ENCODE results near the gene EFCAB11.

EFCAB11 gene, protein sequence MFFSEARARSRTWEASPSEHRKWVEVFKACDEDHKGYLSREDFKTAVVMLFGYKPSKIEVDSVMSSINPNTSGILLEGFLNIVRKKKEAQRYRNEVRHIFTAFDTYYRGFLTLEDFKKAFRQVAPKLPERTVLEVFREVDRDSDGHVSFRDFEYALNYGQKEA

DNA sequence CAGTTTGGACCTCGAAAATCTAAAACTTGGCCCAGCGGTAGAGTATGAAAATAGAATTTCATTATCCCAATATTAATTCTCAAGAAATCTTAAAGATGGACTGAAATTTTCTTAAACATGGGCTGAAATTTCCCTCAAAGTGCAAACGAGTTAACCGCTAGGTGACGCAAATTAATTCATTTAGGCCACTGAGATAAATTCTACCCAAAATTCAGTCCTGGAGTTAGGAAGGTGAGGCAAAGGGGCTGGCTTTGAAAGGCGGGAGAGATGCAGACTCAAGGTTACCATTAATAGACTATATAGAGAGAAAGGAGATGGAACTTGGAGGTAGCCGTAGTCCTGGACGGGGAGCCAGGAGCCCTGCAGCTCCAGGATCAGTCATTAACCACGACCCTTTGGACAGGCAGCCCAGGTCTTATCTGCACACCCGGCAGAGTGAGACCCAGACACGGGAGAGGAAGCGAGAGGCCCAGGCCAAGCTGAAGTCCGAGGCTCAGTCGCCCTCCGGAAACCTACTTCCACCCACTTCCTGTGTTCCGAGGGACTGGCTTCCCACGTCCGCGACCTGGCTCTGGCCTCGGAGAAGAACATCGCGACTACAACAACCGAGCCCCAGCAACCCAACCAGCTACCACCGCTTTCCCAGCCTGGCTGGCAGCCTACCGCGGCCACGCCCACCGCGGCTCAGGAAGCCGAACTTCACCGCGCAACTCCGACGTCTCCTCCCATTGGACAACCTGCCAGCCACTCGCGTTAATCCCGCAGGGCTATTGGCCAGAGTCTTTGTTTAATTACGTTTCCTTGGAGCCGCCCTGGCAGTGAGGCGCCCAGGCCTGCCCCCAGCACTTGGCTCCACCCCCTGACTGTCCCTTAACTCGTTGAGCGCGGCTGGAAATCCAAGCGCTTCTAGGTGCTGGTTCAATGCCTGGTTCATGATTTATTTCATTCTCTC lies at the start of gene EFCAB11:
EFCAB11 (minus strand) TSS at position 661 of the 952 bp plus-strand sequence; CDS start at position 591, 70 bp downstream.
- DNase-seq, result peak; percentile 100

DNA sequence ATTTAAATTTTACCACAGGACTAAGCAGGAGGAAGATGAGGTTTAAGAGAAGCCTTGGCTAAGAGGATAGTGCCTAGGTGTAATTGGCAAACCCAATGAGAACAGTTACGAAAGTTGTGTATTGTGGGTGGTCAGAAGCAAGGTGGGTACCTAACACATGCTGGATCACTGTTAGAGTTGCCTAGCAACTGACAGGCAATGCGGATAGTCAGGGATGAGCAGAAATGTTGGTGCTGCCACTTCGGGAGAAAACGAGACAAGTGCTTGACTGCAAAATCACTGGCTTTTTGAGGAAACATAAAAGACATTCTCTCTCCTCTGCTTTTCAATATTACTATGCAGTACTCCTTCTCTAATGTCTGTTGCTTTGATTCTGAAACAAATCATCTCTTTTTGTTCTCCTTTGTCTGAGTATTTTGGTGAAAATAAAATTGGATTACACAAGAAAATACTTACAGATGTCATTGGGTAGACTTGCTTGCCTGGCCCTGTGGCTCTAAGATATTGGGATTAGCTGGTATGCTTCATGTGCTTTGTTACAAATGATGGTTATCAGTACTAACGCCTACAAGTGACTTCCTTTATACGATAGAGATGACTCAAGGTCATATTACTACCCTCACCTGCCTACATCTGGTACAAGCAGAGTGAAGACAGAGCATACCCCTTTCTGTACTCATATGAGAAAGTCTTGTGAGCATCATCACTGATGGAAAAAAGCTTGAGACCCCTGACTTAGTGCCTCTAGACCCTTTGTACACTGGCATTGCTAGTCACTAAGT lies 49.2 kb upstream of the EFCAB11 start:
- DNase-seq, result peak; percentile 11

DNA sequence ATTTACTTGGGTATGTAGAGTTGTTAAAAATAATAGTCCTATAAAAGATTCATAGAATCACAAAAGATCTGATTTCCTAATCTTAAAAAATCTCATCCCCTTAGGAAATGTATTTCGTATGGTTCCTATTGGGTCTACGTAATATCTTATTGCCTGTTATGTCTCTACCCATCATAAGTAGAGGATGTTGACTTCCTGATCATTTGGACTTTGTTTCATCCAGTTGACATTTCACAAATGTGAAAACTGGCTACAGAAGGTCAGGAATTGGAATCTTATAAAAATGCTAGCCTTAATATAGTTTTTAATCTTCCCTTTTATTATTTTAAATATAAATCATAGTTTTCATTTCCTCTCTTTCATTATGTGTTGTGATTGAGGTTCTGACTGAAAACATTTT lies 46.4 kb upstream of the EFCAB11 start:
- no peak for DNase-seq

DNA sequence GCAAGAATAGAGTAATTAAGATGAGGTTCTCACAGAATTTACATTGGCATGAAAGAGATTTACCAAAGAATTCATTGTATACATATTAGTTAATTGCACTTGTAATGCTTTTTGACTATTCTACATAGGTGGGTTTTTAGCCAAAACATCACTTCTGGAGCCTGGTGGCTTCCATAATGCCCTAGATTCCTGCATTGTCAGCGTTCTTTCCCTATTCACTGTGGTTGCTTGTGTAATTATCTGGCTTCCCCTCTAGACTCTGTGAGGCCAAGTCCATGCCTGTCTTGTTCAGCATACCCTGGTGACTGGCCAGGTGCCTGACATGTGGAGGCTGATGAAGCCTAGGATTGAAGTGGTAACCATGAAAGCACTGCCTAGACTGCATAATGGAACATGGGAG lies 42.4 kb upstream of the EFCAB11 start:
- no peak for DNase-seq

DNA sequence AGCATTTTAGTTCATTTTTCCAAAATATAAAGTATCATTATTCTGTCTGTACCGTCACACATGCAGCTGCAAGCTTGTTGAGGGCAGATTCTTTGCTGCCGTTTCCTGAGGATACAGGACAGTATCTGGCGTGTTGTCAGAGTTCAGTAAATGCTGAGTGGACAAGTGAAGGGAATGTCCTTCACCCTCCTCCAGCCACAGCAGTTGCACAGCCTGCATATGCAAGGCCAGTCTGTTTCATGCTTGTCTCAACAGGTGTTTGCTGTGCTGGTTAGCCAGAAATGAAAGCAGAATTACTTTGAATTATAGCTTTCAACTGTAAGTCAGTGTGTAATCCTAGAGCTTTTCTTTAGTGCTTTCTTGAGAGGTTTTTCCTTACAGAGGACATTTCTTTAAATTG lies 37.7 kb upstream of the EFCAB11 start:
- DNase-seq, result no peak

DNA sequence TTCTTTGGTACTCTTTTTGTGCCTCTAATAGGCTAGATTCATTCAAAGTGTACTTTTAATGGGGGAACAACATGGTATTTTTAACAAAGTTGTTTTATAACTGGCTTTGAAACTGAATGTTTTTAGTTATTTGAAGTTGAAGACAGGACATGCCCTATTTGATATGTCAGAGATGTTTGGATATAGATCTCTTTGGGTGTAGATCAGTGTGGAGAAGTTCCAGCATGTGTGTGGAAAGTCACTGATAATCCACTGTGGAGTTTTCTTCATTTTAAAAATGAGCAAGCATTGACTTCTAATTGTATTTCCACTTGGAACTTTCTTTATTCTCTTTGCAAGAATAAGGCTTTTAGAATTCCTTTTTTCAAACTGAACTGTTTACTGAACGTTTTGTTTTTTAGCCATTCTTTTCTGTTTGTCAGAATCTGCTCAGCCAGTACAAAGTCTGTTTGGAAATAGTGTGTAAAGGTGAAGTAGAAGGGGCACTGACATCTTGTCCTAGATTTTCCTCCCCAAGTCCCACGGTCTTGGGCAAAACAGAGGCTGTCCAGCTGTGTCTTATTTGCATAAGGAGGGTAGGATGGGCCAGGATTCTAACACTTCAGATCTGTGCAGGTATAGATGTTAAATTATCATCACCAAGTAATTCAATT lies 36.2 kb upstream of the EFCAB11 start:
- DNase-seq, result no peak

DNA sequence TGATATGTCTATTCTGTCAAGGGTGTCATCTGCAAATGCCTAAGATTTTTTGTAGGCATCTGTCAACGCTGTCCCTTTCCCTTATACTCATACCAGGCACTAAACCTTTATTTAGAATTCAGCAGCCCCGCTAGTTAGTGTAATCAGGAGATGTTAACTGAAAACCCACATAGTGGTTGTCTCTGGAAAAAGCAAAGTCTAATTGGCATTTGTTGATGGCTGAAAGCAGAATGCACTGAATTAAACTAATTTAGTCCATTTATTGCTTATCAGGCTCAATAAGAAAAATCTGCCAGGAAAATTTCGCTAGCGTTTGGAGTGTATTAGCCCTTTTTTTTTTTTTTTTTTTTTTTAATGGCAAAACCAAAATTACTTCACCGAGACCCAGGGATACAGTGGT lies 35.7 kb upstream of the EFCAB11 start:
- DNase-seq, result no peak

DNA sequence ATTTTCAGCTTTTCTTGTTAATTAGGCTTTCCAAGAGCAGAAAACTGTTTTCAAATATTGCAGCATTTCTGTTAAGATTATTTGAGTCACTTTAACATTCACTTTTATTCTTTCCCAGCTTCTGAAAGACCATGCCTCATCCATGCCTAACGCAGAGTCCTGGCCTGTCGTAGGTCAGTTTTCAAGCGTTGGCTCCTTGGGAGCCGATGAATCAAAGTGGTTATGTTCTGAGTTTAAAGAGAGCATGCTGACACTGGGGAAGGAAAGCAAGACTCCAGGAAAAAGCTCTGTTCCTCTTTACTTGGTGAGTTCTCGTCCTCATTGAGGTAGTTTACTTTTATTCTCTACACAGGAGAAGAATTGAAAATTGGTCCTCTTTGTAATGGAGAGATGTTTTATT lies 34.3 kb upstream of the EFCAB11 start:
- DNase-seq, result no peak

DNA sequence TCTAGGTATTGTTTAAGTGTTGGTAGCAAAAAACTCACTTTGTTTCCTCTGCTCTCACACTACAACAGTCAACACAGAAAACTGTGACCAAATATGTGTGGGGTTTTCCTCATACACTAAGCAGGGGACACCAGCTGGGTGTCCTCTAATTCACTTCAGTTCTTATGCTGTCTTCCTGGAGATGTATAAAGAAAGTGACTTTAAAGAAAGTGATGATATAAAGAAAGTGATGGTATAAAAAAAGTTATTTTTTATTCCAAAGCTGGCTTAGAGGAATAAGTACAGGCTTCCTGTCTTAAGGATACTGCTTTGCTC lies 32.6 kb upstream of the EFCAB11 start:
- no peak for DNase-seq

DNA sequence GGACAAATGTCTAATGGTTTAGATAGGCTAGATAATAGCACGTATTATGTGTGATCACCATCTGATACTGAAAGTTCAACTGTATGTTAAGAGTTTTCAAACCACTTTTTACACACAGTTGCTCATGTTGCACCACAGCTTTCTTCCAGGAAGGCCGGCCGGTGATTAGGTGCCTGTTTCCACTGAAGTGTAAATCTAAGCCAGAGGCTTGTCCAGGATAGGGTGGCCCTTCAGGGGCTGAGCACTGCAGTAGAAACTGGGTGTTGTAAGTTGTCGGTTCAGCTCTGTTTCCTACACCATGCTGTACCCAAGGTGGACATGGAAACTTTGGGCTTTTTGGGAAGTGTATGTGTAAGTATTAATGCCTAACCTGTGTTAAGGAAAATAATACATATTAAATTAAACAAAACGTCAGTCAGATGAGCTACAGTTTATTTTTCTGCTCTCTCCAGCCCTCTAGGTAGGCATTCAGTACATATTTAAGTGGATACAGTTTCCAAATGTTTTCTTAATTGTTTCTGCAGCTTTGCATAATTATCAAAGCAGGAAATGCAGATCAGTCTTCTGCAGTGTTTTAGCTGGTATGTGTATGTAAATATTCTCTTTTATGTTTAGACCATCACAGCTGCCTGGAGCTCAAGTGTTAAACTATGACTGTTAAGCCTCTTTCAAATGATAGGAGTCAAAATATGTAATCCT lies 32.1 kb upstream of the EFCAB11 start:
- DNase-seq, result no peak

DNA sequence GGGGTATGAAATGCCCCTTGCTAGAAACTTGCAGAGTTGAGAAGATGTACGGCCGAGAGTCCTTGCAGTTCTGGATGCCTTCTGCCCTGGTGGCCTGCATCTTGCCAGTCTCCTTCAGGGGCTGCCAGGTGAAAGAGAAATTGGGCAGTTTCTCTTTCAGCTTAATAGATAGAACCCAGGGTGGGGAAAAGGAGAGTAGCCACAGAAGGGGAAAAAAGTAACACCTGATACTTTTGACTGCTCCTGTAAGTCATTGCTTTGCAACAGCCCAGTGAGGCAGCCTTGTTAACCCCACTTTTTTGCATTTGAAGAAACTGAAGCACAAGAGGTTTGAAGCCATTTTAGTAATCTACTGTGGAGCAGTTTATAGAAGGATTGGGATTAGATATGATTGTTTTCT lies 28.8 kb upstream of the EFCAB11 start:
- no peak for DNase-seq

DNA sequence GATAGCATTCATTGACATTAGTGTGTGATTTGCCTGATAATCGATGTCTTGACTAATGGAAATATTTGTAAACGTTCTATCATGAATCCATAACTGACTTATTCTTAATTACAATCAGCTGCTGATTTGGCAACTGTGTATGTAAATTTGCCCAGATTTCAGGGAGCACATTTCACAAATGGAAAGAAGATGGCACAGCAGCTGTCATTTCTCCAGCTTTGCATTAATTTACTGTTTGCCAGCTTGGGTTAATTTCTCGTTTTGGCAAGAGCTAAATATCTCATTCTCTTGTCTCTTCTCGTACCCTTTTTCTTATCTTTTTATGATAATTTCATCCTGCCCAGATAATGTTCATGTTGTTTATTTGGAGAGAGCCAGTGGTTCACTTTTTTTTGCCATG lies 24.1 kb upstream of the EFCAB11 start:
- no peak for DNase-seq

DNA sequence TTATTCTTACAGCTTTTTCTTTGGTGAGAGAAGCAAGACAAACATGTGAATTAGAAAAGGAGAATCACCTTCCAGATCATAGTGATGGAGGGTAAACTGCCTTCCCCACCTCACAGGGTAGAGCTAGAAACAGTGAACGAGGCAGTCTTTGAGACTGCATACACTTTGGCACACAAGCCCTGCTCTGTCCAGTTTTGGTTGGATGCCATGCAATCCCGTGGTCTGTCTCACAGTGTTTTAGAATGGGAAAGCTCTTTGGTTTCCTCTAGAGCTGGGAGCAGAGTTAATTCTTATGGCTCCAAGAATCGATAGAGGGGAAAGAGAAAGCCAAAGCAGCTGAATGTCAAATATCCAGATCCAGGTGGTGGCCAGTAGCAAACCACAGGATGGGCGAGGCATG lies 23.1 kb upstream of the EFCAB11 start:
- no peak for DNase-seq

DNA sequence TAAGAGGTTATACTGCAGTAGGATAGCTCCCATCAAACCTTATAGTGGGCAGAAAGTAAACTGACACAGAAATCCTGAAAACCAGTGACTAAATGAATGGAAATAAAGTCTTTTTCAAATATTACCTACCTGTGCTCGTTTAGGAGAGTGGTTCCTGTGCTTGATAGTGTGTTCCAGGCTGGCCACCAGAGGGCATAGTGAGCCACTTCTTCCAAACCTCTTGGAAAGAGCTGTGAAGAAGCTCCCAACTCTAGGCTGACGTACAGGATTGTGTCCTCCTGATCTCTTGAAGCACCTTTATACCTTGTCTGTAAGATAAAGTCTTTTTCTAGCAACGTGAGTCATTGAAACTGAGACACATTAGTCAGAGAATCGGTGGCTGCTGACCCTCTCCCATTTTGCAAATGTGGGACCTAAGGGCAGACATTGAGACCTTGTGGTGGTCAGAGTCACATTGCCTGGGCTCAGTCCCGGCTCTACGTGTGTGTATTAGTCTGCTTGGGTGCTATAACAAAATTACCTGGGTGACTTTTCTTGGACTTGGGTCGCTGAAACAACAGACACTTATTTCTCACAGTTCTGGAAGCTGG lies 18.8 kb upstream of the EFCAB11 start:
- DNase-seq, result peak; percentile 85

DNA sequence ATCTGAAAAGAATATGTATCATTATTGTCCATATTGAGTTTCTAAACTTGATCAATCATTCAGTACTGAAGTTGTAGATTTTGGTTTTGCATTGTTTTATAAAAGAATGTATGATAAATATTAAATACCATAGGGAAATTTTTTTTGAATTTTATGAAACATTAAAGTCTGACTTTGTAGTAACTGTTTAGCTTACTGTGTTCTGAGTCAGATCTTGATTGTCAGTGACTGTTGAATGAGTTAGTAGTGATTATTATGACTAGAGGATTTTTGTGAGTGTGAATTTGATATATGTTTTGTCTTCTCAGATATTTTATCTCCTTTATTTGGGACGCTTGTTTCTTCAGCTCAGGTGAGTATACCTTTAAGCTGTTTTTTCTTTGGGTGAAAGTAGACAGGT lies 11.3 kb upstream of the EFCAB11 start:
- DNase-seq, result no peak

DNA sequence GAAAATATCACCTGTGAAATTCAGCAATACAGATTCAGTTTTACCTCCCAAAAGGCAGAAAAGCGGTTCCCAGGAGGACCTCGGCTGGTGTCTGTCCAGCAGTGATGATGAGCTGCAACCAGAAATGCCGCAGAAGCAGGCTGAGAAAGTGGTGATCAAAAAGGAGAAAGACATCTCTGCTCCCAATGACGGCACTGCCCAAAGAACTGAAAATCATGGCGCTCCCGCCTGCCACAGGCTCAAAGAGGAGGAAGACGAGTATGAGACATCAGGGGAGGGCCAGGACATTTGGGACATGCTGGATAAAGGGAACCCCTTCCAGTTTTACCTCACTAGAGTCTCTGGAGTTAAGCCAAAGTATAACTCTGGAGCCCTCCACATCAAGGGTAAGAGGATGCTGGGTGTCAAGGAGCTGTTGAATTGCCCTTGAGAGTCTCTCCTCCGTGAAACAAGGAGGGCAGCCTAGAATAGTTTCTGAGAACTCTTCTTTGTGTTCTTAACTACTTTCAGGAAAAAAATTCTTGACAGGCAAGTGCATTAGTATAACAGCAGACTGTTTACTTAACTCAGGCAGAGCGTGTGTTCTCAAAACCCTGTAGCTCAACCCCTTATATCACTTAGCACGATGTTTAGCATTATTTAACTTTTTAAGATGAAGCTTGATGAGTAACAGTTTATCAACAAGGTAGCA lies 8.9 kb upstream of the EFCAB11 start:
- DNase-seq, result no peak

DNA sequence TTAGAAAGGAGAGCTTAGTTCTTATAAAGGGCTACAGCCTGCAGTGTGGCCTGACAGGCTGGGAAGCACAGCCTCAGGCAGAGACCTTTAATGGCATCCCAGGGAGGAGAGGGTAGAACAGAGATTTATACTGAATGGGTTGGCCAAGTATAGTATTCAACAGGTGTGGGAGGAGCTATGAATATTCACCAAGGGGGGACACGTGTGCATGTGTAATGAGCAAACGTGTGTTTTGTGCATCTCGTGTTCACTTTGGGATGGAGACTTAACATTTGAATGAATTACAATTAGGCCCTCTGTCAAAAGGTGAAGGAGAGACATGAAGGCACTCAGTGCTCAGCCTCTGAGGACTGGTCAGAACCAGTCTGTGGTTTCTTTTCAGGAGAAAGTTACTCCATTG lies 6.4 kb upstream of the EFCAB11 start:
- no peak for DNase-seq

DNA sequence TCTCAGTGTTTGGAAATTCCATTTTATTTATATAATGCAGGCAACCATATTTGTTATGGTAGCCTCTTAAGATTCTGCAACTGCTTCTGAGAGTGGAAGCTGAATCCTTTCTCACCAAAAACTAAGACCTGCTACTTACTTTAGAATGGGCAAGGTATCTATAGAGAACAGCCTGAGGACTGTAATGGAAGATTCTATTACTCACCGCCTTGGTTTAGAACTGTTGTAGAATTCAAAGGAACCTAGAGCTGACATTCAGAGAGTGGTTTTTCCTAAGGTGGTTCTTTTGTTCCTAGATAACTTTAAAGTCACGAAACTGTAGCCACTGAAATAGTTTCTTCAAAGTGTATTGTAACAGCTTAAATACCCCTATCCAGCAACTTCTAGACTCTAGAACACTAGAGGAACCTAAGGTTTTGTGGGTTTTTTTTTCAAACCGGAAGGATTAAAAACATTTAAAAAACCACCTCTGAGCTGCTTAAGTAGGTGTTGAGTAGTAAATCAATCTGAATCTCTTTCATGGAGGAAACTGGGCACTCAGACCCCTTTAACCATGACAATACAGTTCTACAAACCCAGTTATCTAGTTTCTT lies 5.4 kb upstream of the EFCAB11 start:
- DNase-seq, result peak; percentile 27

DNA sequence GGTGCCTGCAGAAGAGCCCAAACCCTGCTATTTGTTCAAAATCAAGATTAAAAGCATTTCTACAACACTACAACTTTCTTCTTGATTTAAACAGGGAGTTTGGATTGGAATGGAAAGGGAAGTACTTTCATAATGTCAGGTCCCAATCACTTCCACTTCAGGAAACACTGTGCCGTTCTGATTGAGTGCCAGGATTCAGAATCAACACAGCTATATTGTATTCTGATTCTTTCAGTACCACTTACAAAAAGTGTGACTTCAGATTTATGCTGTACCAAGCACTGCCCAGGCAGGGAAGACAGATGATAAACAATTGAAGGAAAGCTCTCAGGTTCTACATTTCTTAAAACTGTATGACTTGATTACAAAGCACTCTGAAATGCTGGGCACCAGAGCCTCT lies 4.4 kb upstream of the EFCAB11 start:
- no peak for DNase-seq

DNA sequence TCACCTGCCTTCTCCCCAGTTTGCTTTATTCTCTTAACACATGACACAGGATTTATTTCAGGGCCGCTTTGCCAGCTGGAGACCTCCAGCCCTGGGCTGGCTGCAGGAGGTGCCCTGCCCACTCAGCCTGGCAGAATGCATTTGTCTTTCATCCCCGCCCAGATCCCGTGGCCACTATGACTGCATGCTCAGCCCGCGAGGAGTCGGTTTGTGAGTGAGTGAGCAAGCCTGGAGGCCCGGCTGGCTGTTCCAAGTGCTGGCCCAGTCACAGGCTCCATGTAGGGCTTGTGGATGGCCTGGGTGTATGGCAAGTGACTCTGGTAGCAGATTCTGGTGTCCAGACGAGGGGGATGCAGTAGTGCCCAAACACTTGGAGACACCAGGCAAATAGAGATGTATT lies 3.3 kb upstream of the EFCAB11 start:
- peak; percentile 12 for DNase-seq

DNA sequence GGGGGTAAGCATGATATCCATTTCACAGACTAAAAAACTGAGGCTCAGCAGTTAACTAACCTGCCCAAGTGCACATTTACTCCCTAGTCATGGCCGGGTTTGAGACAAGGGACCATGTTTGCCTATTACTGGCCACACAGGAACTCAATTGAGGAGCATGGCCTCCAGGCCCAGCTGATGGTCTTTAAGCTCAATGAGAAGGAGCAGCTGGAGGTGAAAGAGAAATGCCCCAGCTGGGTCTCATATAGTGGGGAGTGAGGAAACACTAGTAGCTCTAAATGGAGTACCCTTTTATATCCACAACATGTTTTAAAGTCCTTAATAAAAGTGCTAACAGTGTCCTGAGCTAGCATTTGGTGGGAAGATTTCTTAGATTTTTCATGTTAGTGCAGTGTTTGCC lies 2.8 kb upstream of the EFCAB11 start:
- DNase-seq, result no peak

Measured in hematopoietic multipotent progenitor cell treated with erythropoietin and hydrocortisone succinate and interleukin-3 and kit ligand, for 4 days (in vitro differentiated cells).